Measurements from ENCODE around the gene HOXB13. TPM values are rescaled to one million over a fixed set of nuclear protein-coding genes. Genes with fewer than 3 reads are reported as not detected.

HOXB13 gene
- total and polyA plus RNA-seq, 5 donors from 2014 or later: not detected

- H3K4me3 Mint-ChIP-seq: no peak overlapping the region
- H3K9me3 Mint-ChIP-seq: peaks cover 0 to 3% (median 0%) of the 10 kb centered on the region in 7 donors
- peaks cover 71% of the 10 kb centered on the region for H3K27me3 Mint-ChIP-seq
- H3K36me3 Mint-ChIP-seq: no peaks in the 10 kb centered on the region
- H3K27ac ChIP-seq (ENCODE audit: insufficient read depth, low read length, poor library complexity, severe bottlenecking): no peak overlapping the region
- H3K9me3 ChIP-seq (ENCODE audit: control insufficient read depth in 2 of 2, low read length in 2 of 2): no peaks in the 10 kb centered on the region
- no peak for DNase-seq
- no peak for ATAC-seq (ENCODE audit: low read depth in 2 of 2)
- H3K4me1 Mint-ChIP-seq: peaks cover 0 to 2% (median 0%) of the 10 kb centered on the region in 4 donors
- H3K4me3 ChIP-seq (ENCODE audit: low read depth, low read length): no peak overlapping the region
- H3K27ac Mint-ChIP-seq: no peak overlapping the region
- peaks cover 48% of the 10 kb centered on the region for H3K27me3 ChIP-seq (ENCODE audit: control insufficient read depth, insufficient read depth, low read length)
- H3K36me3 ChIP-seq (ENCODE audit: control insufficient read depth, insufficient read depth, low read length): no peaks in the 10 kb centered on the region
- no peaks in the 10 kb centered on the region for H3K4me1 ChIP-seq (ENCODE audit: control insufficient read depth, insufficient read depth, low read length, poor library complexity, severe bottlenecking)
Observed at GRCh38 chr17:48704361-48705248, 23.9 kb downstream of the HOXB13 start.

- H3K27me3 Mint-ChIP-seq: peaks cover 59% of the 10 kb centered on the region
- no peaks in the 10 kb centered on the region for H3K4me1 Mint-ChIP-seq
- no peaks in the 10 kb centered on the region for H3K36me3 Mint-ChIP-seq
Observed at GRCh38 chr17:48701864-48702532, 26.6 kb downstream of the HOXB13 start.

GRCh38 chr17:48693178-48693577, 35.4 kb downstream of the HOXB13 start:
- ATAC-seq (ENCODE audit: low read depth in 2 of 2): no peak
- H3K36me3 ChIP-seq (ENCODE audit: control insufficient read depth, insufficient read depth, low read length): no peaks in the 10 kb centered on the region
- H3K27me3 Mint-ChIP-seq: peaks cover 47% of the 10 kb centered on the region

More at GRCh38 chr17:48701864-48702532, 26.6 kb downstream of the HOXB13 start:
- ATAC-seq (ENCODE audit: low read depth in 2 of 2) (no peak), DNase-seq (no peak)
- Histone ChIP-seq H3K9me3 (ENCODE audit: control insufficient read depth in 2 of 2, low read length in 2 of 2) (no peaks in the 10 kb centered on the region), H3K36me3 (ENCODE audit: control insufficient read depth, insufficient read depth, low read length) (no peaks in the 10 kb centered on the region), H3K4me1 (ENCODE audit: control insufficient read depth, insufficient read depth, low read length, poor library complexity, severe bottlenecking) (no peaks in the 10 kb centered on the region), H3K27me3 (ENCODE audit: control insufficient read depth, insufficient read depth, low read length) (peaks cover 46% of the 10 kb centered on the region), H3K27ac (ENCODE audit: insufficient read depth, low read length, poor library complexity, severe bottlenecking) (no peak overlapping the region), H3K4me3 (ENCODE audit: low read depth, low read length) (no peak overlapping the region)
- H3K9me3 Mint-ChIP-seq: peaks cover 0 to 3% (median 0%) of the 10 kb centered on the region in 7 donors
- H3K27ac Mint-ChIP-seq: no peak overlapping the region
- no peak overlapping the region for H3K4me3 Mint-ChIP-seq

DNA sequence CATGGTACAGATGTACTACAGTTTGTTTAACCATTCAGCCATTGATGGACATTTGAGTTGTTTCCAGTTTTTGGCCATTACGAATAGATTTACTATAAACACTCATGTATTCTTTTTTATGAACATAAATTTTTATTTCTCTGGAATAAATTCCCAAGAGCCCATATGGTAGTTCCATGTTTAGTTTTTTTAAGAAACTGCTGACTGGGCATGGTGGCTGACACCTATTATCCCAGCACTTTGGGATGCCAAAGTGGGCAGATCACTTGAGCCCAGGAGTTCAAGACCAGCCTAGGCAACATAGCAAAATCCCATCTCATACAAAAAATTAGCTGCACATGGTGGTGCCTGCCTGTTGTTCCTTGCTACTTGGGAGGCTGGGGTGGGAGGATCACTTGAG, 36.5 kb downstream of the HOXB13 start:
- peaks cover 0 to 4% of the 10 kb centered on the region in 2 experiments for H3K9me3 ChIP-seq (ENCODE audit: control insufficient read depth in 2 of 2, low read length in 2 of 2)
- Mint-ChIP-seq H3K27me3 (peaks cover 45% of the 10 kb centered on the region), H3K27ac (no peak overlapping the region), H3K4me1 (no peaks in the 10 kb centered on the region), H3K36me3 (no peaks in the 10 kb centered on the region), H3K9me3 (peaks cover 0 to 10% (median 1%) of the 10 kb centered on the region in 7 donors), H3K4me3 (no peak overlapping the region)
- H3K27ac ChIP-seq (ENCODE audit: insufficient read depth, low read length, poor library complexity, severe bottlenecking): no peak overlapping the region
- no peak overlapping the region for H3K4me3 ChIP-seq (ENCODE audit: low read depth, low read length)
- no peaks in the 10 kb centered on the region for H3K4me1 ChIP-seq (ENCODE audit: control insufficient read depth, insufficient read depth, low read length, poor library complexity, severe bottlenecking)
- ATAC-seq (ENCODE audit: low read depth in 2 of 2) (no peak), DNase-seq (no peak)
- H3K27me3 ChIP-seq (ENCODE audit: control insufficient read depth, insufficient read depth, low read length): peaks cover 13% of the 10 kb centered on the region
- H3K36me3 ChIP-seq (ENCODE audit: control insufficient read depth, insufficient read depth, low read length): no peaks in the 10 kb centered on the region

More at GRCh38 chr17:48693178-48693577, 35.4 kb downstream of the HOXB13 start:
- Mint-ChIP-seq H3K4me1 (no peaks in the 10 kb centered on the region), H3K36me3 (no peaks in the 10 kb centered on the region), H3K9me3 (peaks cover 0 to 10% (median 1%) of the 10 kb centered on the region in 7 donors), H3K4me3 (no peak overlapping the region), H3K27ac (no peak overlapping the region)
- Histone ChIP-seq H3K27ac (ENCODE audit: insufficient read depth, low read length, poor library complexity, severe bottlenecking) (no peak overlapping the region), H3K27me3 (ENCODE audit: control insufficient read depth, insufficient read depth, low read length) (peaks cover 15% of the 10 kb centered on the region), H3K9me3 (ENCODE audit: control insufficient read depth in 2 of 2, low read length in 2 of 2) (peaks cover 0 to 4% of the 10 kb centered on the region in 2 experiments), H3K4me3 (ENCODE audit: low read depth, low read length) (no peak overlapping the region), H3K4me1 (ENCODE audit: control insufficient read depth, insufficient read depth, low read length, poor library complexity, severe bottlenecking) (no peaks in the 10 kb centered on the region)
- DNase-seq: no peak

- H3K9me3 ChIP-seq (ENCODE audit: control insufficient read depth in 2 of 2, low read length in 2 of 2): peaks cover 0 to 4% of the 10 kb centered on the region in 2 experiments
- Mint-ChIP-seq H3K4me1 (no peaks in the 10 kb centered on the region), H3K9me3 (peaks cover 0 to 4% (median 1%) of the 10 kb centered on the region in 7 donors), H3K27ac (no peak overlapping the region), H3K4me3 (no peak overlapping the region), H3K36me3 (no peaks in the 10 kb centered on the region), H3K27me3 (peaks cover 34% of the 10 kb centered on the region)
- DNase-seq: no peak
- H3K27me3 ChIP-seq (ENCODE audit: control insufficient read depth, insufficient read depth, low read length): peaks cover 10% of the 10 kb centered on the region
- no peaks in the 10 kb centered on the region for H3K4me1 ChIP-seq (ENCODE audit: control insufficient read depth, insufficient read depth, low read length, poor library complexity, severe bottlenecking)
- no peak overlapping the region for H3K4me3 ChIP-seq (ENCODE audit: low read depth, low read length)
- H3K36me3 ChIP-seq (ENCODE audit: control insufficient read depth, insufficient read depth, low read length): no peaks in the 10 kb centered on the region
- no peak overlapping the region for H3K27ac ChIP-seq (ENCODE audit: insufficient read depth, low read length, poor library complexity, severe bottlenecking)
- no peak for ATAC-seq (ENCODE audit: low read depth in 2 of 2)
Observed at GRCh38 chr17:48690655-48691054, 37.9 kb downstream of the HOXB13 start.

DNA sequence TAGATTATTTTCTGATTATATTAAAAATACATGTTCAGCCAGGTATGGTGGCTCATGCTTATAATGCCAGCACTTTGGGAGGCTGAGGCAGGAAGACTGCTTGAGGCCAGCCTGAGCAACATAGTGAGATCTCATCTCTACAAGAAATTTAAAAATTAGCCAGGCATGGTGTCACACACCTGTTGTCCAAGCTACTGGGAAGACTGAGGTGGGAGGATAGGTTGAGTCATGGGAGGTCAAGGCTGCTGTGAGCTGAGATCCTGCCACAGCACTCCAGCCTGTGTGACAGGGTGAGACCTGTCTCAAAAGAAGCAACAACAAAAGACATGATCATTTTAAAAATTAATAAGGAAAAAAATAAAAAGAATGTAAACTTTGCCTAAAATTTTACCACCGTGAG, 46.9 kb downstream of the HOXB13 start:
- H3K4me1 ChIP-seq (ENCODE audit: control insufficient read depth, insufficient read depth, low read length, poor library complexity, severe bottlenecking): peaks cover 6% of the 10 kb centered on the region
- no peak overlapping the region for H3K27ac ChIP-seq (ENCODE audit: insufficient read depth, low read length, poor library complexity, severe bottlenecking)
- no peaks in the 10 kb centered on the region for H3K36me3 ChIP-seq (ENCODE audit: control insufficient read depth, insufficient read depth, low read length)
- no peaks in the 10 kb centered on the region for H3K9me3 ChIP-seq (ENCODE audit: control insufficient read depth in 2 of 2, low read length in 2 of 2)
- Mint-ChIP-seq H3K9me3 (no peaks in the 10 kb centered on the region), H3K36me3 (no peaks in the 10 kb centered on the region), H3K4me1 (peaks cover 0 to 2% (median 0%) of the 10 kb centered on the region in 4 donors), H3K27me3 (peaks cover 38% of the 10 kb centered on the region), H3K27ac (no peak overlapping the region), H3K4me3 (no peak overlapping the region)
- no peak for DNase-seq
- peaks cover 27% of the 10 kb centered on the region for H3K27me3 ChIP-seq (ENCODE audit: control insufficient read depth, insufficient read depth, low read length)
- no peak overlapping the region for H3K4me3 ChIP-seq (ENCODE audit: low read depth, low read length)
- no peak for ATAC-seq (ENCODE audit: low read depth in 2 of 2)

DNA sequence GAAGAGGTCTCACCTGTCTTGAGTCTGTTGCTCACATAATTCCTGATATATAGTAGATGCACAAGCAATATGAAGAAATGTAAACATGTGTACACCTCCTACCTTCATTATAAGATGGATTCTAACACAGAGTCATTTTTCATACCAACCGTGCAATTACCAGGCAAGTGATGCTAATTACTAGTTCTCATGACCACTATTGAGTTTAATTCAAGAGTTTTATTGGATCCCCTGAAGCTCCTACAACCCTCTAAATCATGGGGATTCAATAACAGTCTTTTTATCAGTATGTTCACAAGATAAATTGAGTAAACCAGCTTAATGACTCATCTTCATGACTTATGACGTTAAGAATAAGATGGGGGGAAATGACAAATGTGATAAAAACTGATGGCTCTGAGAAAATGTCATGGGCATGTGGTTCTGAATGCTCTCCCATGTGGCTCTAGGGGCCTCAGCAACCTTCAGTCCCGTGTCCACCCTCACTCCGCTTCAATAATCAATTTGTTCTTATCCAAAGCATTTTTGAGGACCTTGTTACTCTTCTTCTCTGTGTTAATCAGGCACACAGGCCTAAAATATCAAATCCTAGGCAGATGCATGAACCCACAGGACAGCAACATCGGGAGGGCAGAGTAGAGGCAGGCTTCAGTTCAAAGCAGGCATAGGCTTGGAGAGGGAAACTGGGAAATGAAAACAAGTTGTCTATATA, 49.0 kb downstream of the HOXB13 start:
- DNase-seq: no peak
- H3K27me3 ChIP-seq (ENCODE audit: control insufficient read depth, insufficient read depth, low read length): peaks cover 30% of the 10 kb centered on the region
- Mint-ChIP-seq H3K27ac (peak overlapping the region in 1 of 3 donors; percentile 58), H3K36me3 (no peaks in the 10 kb centered on the region), H3K4me1 (peaks cover 0 to 2% (median 0%) of the 10 kb centered on the region in 4 donors), H3K4me3 (no peak overlapping the region), H3K27me3 (peaks cover 46% of the 10 kb centered on the region), H3K9me3 (no peaks in the 10 kb centered on the region)
- H3K9me3 ChIP-seq (ENCODE audit: control insufficient read depth in 2 of 2, low read length in 2 of 2): no peaks in the 10 kb centered on the region
- no peaks in the 10 kb centered on the region for H3K36me3 ChIP-seq (ENCODE audit: control insufficient read depth, insufficient read depth, low read length)
- ATAC-seq (ENCODE audit: low read depth in 2 of 2): no peak
- no peak overlapping the region for H3K4me3 ChIP-seq (ENCODE audit: low read depth, low read length)
- H3K27ac ChIP-seq (ENCODE audit: insufficient read depth, low read length, poor library complexity, severe bottlenecking): no peak overlapping the region
- H3K4me1 ChIP-seq (ENCODE audit: control insufficient read depth, insufficient read depth, low read length, poor library complexity, severe bottlenecking): peaks cover 6% of the 10 kb centered on the region

Data from CD4-positive, CD25-positive, alpha-beta regulatory T cell (primary cell).